C4-2B (cell line): ENCODE data around the gene SNX20.

Source experiments
- ZFX ChIP-seq: fragments of 450-650 bp; IDR thresholded peaks from 2 replicates; pipeline ENCODE4 v1.6.1; 2017
- TF ChIP-seq, protein P1 (sequence below): fragments of 450-650 bp; conservative IDR thresholded peaks from 2 replicates; pipeline ENCODE4 v1.5.1; 2017; ENCODE audit warnings: mild to moderate bottlenecking

DNA sequence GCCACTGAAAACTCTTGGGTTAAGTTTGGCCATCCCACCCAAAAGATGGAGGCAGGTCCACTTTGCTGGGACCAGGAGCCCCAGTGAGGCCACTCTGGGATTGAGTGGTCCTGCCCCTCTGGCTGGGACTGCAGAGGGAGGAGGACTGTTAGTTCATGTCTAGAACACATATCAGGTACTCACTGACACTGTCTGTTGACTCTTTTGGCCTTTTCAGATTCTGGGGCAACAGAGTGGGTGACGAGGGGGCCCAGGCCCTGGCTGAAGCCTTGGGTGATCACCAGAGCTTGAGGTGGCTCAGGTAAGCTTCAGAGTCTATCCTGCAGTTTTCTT is 41.3 kb upstream of the SNX20 start:
- TF ChIP-seq, protein P1, sequence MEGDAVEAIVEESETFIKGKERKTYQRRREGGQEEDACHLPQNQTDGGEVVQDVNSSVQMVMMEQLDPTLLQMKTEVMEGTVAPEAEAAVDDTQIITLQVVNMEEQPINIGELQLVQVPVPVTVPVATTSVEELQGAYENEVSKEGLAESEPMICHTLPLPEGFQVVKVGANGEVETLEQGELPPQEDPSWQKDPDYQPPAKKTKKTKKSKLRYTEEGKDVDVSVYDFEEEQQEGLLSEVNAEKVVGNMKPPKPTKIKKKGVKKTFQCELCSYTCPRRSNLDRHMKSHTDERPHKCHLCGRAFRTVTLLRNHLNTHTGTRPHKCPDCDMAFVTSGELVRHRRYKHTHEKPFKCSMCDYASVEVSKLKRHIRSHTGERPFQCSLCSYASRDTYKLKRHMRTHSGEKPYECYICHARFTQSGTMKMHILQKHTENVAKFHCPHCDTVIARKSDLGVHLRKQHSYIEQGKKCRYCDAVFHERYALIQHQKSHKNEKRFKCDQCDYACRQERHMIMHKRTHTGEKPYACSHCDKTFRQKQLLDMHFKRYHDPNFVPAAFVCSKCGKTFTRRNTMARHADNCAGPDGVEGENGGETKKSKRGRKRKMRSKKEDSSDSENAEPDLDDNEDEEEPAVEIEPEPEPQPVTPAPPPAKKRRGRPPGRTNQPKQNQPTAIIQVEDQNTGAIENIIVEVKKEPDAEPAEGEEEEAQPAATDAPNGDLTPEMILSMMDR = no peak
- TF ChIP-seq ZFX = no peak
